Ascending aorta (tissue), 2 donors: ENCODE measurements around the gene SNX20. TPM values are rescaled to one million over a fixed set of nuclear protein-coding genes. Genes with fewer than 3 reads are reported as not detected.

ENCODE experiments used
- DNase-seq, 2 donors: peaks; one replicate each; pipeline ENCODE4 v3.0.0-alpha.2; 2019; ENCODE audit warnings: low spot score in 2 of 2
- H3K27ac ChIP-seq, 2 donors: fragments of 200-600 bp; sonication (generic); one replicate each; pipeline ENCODE4 v1.5.1; 2016 to 2017; ENCODE audit warnings: mild to moderate bottlenecking in 1 of 2
- H3K27me3 ChIP-seq: fragments of 200-600 bp; sonication (generic); one replicate; pipeline ENCODE4 v1.5.1; 2017
- H3K36me3 ChIP-seq, 2 donors: fragments of 200-600 bp; sonication (generic); one replicate each; pipeline ENCODE4 v1.5.1; 2016
- H3K4me1 ChIP-seq, 2 donors: fragments of 200-600 bp; sonication (generic); one replicate each; pipeline ENCODE4 v1.5.1; 2016 to 2017; ENCODE audit warnings: mild to moderate bottlenecking in 1 of 2
- H3K4me3 ChIP-seq, 2 donors: fragments of 200-600 bp; sonication (generic); one replicate each; pipeline ENCODE4 v1.5.1; 2016 to 2017; ENCODE audit warnings: mild to moderate bottlenecking in 1 of 2
- H3K9me3 ChIP-seq, 2 donors: fragments of 200-600 bp; sonication (generic); one replicate each; pipeline ENCODE4 v1.5.1; 2016
- CTCF ChIP-seq, 3 experiments: fragments of 200-600 bp in 2 of 3; fragments of 450-650 bp in 1 of 3; sonication (generic) in 2 of 3; IDR thresholded peaks; one replicate each; pipeline ENCODE4 v1.5.1; 2016 to 2019; ENCODE audit warnings: antibody characterized with exemption in 3 of 3, mild to moderate bottlenecking in 1 of 3, moderate library complexity in 1 of 3
- intact Hi-C: fragments of 100-400 bp; cut with DNase I; formaldehyde crosslinking; loops from one replicate; pipeline ENCODE4 v1.15.1; 2023
- total RNA-seq: library from RNA; depleted of rRNA; stranded (reverse); fragments of >200 nt; gene quantifications from one replicate; pipeline ENCODE4 v1.1.0, GENCODE V29; 2016

The SNX20 gene
- total RNA-seq, 1 donor from 2014 or later: 3.2 TPM

- H3K27ac ChIP-seq: no peak overlapping the region
- H3K9me3 ChIP-seq: no peaks in the 10 kb centered on the region
- no peaks in the 10 kb centered on the region for H3K36me3 ChIP-seq
- intact Hi-C loops: no loop called here
- peak in 2 of 3 experiments; percentile 15 to 29 for TF ChIP-seq CTCF (IDR thresholded peaks at IDR 0.05)
- H3K4me3 ChIP-seq: no peak overlapping the region
- H3K27me3 ChIP-seq: no peaks in the 10 kb centered on the region
- DNase-seq: no peak
- H3K4me1 ChIP-seq: no peaks in the 10 kb centered on the region
Observed at GRCh38 chr16:50677351-50677750, 3.8 kb downstream of the SNX20 start.

- Histone ChIP-seq H3K4me3 (no peak overlapping the region), H3K4me1 (no peaks in the 10 kb centered on the region), H3K9me3 (peaks cover 3 to 5% of the 10 kb centered on the region in 2 donors), H3K27me3 (no peaks in the 10 kb centered on the region), H3K27ac (no peak overlapping the region), H3K36me3 (peaks cover 0 to 4% of the 10 kb centered on the region in 2 donors)
- TF ChIP-seq CTCF (IDR thresholded peaks at IDR 0.05): no peak
- intact Hi-C loops: no loop called here
- DNase-seq: no peak
Observed at GRCh38 chr16:50676684-50677225, 4.4 kb downstream of the SNX20 start.

GRCh38 chr16:50675686-50676610, 5.2 kb downstream of the SNX20 start:
- TF ChIP-seq CTCF (IDR thresholded peaks at IDR 0.05): no peak
- Histone ChIP-seq H3K27ac (no peak overlapping the region), H3K27me3 (no peaks in the 10 kb centered on the region), H3K36me3 (peaks cover 0 to 5% of the 10 kb centered on the region in 2 donors), H3K4me3 (no peak overlapping the region), H3K4me1 (no peaks in the 10 kb centered on the region), H3K9me3 (peaks cover 5 to 10% of the 10 kb centered on the region in 2 donors)
- intact Hi-C loops: no loop called here
- no peak for DNase-seq

GRCh38 chr16:50674831-50675230, 6.3 kb downstream of the SNX20 start:
- DNase-seq: no peak
- Histone ChIP-seq H3K4me3 (no peak overlapping the region), H3K27ac (no peak overlapping the region), H3K36me3 (peaks cover 0 to 5% of the 10 kb centered on the region in 2 donors), H3K27me3 (no peaks in the 10 kb centered on the region), H3K4me1 (no peaks in the 10 kb centered on the region), H3K9me3 (peaks cover 5 to 10% of the 10 kb centered on the region in 2 donors)
- intact Hi-C loops: no loop called here
- no peak for TF ChIP-seq CTCF (IDR thresholded peaks at IDR 0.05)

- H3K4me1 ChIP-seq: no peaks in the 10 kb centered on the region
- DNase-seq: no peak
- H3K27me3 ChIP-seq: no peaks in the 10 kb centered on the region
- no peak for TF ChIP-seq CTCF (IDR thresholded peaks at IDR 0.05)
- no peak overlapping the region for H3K4me3 ChIP-seq
- intact Hi-C loops: no loop called here
- H3K9me3 ChIP-seq: peaks cover 5 to 10% of the 10 kb centered on the region in 2 donors
- H3K36me3 ChIP-seq: peaks cover 0 to 5% of the 10 kb centered on the region in 2 donors
- H3K27ac ChIP-seq: no peak overlapping the region
Observed at GRCh38 chr16:50673496-50674275, 7.4 kb downstream of the SNX20 start.
